ENCODE data around the gene ELOVL3.

DNA sequence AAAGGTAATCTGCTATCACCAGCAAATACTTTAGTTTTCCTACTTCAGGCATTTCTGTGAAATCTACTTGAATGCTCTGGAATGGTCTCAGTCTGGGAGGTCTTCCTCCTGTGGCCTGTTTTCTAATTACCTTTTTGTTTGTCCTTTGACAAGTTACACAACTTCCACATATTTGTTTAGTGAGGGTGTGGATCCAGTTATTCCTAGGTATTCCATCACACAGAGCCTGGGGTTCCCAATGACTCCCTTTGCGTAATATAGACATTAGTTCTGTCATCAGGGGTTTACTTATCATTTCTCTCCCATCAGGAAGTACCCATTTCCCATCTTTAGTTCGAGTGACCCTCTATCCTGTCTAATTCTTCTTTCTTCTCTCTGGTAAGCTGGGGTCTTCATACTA, 28.1 kb upstream of the ELOVL3 start:
- TF ChIP-seq, protein P1, sequence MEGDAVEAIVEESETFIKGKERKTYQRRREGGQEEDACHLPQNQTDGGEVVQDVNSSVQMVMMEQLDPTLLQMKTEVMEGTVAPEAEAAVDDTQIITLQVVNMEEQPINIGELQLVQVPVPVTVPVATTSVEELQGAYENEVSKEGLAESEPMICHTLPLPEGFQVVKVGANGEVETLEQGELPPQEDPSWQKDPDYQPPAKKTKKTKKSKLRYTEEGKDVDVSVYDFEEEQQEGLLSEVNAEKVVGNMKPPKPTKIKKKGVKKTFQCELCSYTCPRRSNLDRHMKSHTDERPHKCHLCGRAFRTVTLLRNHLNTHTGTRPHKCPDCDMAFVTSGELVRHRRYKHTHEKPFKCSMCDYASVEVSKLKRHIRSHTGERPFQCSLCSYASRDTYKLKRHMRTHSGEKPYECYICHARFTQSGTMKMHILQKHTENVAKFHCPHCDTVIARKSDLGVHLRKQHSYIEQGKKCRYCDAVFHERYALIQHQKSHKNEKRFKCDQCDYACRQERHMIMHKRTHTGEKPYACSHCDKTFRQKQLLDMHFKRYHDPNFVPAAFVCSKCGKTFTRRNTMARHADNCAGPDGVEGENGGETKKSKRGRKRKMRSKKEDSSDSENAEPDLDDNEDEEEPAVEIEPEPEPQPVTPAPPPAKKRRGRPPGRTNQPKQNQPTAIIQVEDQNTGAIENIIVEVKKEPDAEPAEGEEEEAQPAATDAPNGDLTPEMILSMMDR (IDR thresholded peaks at IDR 0.05), result no peak
- no peak for TF ChIP-seq POLR2A (IDR thresholded peaks at IDR 0.05)

All from adrenal gland (tissue), 5 donors.